Measurements from ENCODE around the gene CTNND2.
"Not testable (repeated sequence)": the region's sequence is repeated elsewhere in the genome, so short reads cannot be mapped to it uniquely, and the experiment has no call there.

Gene CTNND2

DNA sequence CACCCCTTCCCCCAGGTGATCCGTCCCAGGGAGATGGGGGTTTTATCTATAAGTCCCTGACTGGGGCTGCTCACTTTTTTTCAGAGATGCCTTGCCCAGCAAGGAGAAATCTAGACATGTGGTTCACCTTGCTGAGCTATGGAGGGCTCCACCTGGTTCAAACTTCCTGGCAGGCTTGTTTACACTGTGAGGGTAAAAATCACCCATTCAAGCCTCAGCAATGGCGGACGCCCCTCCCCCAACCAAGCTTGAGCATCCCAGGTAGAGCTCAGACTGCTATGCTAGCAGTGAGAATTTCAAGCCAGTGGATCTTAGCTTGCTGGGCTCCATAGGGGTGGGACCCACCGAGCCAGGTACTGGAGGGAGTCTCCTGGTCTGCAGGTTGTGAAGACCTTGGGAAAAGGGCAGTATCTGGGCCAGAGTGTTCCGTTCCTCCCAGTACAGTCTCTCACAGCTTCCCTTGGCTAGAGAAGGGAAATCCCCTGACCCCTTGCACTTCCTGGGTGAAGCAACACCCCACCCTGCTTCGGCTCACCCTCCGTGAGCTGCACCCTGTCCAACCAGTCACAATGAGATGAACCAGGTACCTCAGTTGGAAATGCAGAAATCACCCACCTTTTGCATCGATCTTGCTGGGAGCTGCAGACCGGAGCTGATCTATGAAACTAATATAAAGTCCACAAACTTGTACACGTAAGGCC lies 231.7 kb downstream of the CTNND2 start:
- no peak for DNase-seq (ENCODE audit: low read depth)

DNA sequence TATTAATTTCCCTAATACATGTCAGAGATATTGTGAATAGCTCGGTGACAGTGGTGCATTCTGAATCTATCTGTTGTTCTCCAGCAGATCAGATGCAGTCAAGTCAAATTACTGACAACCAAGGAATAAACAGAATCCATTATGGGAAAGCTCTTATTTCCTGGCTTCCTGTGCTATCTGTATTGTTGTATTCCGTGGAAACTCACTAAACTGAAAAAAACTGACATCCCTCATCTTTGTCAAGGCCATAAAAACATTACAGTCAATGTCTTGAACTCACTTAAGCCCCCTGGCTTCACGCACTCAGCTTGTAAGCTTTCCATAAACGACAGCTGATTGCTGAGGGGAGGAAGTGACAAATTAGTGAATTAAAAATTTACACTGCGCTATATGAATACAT lies 245.9 kb downstream of the CTNND2 start:
- no peak for DNase-seq (ENCODE audit: low read depth)

DNA sequence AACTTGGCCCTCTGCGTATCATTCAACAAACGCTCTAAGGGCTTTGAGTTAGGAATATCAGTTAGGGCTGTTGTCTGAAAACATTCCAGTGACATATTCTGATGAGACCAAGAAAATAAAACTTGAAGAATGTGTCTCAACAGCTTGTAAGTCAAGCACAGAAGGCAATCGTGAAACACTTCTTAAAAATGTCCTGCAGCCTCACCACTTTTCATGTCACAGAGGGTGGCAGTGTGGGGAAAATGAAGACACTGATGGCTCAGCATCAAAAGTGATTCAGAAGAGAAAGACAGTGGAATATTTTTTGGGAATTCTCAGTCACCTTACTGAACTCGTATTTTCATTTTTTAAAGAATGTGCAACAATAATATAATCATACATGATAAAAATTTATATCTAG lies 247.3 kb downstream of the CTNND2 start:
- no peak for DNase-seq (ENCODE audit: low read depth)

DNA sequence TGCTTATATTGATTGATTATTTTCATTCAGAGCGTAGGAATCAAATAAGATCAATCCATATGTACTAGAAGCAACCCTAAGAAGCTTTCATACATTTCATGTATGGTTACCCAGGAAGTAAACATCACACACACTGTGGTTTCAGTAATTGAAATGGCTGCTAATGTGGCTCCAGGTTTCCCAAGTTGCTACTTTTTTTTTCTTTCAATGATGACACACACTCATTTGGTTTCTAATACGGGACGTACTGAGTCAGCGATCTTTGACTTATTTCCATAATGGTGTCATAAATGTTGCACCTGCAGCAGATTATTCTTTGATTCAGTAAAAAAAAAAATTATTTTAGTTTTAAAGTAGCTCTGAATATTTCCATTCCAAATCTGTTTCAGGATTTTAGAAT lies 248.6 kb downstream of the CTNND2 start:
- no peak for DNase-seq (ENCODE audit: low read depth)

DNA sequence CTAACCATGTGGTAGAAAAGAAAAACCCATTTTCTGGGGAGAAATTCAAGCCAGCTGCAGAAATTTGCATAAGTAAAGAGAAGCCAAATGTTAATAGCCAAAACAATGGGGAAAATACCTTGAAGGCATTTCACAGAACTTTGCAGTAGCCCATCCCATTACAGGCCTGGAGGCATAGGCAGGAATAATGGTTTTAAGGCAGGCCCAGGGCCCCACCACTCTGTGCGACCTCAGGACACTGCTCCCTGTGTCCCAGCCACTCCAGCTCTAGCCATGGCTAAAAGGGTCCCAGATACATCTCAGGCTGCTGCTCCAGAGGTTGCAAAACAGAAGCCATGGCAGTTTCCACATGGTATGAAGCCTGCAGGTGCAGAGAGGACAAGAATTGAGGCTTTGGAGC lies 253.3 kb downstream of the CTNND2 start:
- no peak for DNase-seq (ENCODE audit: low read depth)

DNA sequence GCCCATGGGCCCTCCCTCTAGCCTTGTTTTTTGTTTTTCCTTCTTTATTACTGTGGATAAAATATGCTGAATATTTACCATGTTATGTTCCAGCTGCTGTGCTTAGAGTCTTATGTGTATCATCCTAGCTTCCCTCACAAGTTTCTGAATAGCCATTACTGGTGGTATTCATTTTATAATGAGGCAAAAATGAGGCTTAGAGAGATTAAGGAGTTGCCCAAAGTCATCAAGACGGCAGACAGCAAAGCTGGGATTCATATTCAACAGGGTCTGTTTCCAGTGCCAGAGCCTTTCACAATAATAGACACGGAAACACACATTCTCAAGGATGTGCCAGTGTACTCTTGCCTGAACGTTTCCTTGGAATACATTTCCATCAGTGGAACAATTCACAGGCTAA lies 258.1 kb downstream of the CTNND2 start:
- no peak for DNase-seq (ENCODE audit: low read depth)

DNA sequence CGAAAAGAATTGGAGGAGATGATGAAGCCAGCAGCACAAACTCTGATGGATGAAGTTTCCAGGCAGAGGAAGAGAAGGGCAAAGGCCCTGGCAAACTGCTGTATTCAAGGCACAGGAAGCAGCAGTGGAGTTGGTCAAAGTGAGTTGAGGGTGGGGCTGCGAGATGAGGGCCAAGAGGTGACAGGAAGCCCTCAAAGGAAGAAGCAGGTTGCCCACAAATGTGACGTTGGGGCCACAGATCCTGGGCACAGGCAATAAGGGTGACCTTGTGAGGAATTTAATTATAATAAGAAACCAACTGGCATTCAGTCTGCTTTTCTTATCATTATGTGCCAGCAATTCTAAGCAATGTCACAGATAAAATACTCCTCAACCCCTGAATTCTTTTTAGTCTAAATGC lies 261.8 kb downstream of the CTNND2 start:
- no peak for DNase-seq (ENCODE audit: low read depth)

DNA sequence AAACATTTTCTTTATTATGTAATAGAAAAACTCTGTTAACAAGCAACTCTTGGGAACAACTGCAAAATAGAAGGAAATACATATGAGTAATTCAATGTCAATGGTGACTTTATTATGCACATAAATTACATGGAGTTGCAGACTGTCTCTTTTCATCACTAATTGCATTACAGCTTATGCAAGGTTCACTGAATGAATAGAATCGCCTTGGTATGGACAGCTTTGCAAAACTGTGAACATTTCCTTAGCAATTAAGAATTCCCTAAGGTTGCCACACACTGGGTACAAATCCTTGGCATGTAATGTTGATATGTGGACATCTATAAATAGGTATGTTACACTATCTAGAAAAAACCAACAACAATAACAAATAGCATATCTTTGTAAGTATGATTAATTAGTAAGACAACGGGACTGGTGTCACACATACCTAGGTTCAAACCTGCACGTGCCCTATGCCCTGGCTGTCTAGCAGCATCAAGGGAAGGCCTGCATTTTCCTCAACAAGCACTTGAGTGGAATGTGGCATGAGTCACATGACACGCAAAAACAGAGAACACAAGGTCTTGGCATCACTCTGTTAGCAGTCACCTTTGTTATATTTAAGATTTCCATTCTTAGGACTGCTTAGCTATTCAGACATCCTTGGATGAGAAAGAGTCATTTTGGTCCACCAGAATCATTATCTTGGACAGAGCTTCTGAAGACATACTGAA lies 263.9 kb downstream of the CTNND2 start:
- no peak for DNase-seq (ENCODE audit: low read depth)

DNA sequence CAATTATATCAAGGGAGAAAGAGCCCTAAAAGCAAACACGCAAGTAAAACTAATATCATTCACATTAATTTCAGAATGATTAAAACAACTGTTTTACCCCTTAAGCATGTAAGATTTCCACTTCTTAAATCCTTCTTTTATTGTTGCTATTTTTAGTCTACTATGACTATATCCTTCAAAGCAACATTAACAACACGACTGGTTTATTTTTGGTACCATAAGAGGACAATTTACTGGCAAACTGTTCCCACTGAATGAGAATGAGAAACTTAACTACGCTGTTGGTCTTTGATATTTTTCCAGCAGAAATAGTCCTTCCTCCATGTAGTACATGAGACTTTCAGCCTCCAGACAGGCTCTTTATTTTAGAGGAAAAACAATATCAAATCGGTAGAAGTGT lies 281.5 kb downstream of the CTNND2 start:
- no peak for DNase-seq (ENCODE audit: low read depth)

DNA sequence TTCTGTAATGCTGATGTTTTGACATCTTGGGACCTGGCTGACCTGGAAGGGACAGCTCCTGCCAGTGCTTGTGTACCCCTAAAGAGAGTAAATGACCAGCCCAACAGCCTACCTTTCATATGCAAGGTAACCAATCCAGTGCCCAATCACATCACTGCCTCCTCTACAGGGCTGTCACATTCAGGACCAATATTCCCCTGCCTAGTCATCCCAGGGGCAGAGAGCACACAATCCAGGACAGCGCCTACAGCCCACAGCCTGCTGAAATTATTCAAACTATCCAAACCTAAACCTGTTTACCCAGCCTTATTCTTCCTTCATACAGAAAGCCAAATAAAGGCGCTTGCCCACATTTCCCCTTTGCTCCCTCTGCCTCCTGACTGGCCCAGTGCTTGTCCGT lies 284.1 kb downstream of the CTNND2 start:
- DNase-seq (ENCODE audit: low read depth) = no peak

DNA sequence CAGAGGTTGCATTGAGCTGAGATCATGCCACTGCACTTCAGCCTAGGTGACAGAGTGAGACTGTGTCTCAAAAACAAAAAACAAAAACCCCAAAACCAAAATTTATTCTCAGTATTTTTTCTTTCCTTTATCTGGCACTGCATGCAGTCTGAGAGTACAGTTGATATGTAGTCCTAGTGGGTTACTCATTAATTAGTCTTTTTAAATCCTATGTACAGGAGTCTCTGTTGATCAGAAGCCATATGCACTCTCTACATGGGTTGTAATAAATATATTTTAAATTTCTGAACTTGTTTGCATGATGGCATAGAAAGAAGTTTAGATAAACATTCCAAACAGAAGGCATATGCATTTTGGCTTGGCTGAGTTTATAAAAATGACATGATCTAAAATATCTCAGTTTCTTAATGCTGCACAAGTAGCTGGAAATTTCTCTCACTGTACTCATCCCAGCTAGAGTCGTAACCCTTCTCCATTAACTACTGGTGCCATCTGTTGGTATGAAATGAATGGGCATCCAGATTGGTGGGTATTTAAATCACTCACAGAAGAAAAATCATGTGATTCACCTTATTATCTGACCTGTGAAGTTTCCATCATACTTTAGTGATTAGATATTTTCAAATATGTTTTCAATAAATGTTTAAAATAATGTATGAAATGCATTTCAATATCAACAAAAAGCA lies 284.8 kb downstream of the CTNND2 start:
- DNase-seq (ENCODE audit: low read depth) = no peak

DNA sequence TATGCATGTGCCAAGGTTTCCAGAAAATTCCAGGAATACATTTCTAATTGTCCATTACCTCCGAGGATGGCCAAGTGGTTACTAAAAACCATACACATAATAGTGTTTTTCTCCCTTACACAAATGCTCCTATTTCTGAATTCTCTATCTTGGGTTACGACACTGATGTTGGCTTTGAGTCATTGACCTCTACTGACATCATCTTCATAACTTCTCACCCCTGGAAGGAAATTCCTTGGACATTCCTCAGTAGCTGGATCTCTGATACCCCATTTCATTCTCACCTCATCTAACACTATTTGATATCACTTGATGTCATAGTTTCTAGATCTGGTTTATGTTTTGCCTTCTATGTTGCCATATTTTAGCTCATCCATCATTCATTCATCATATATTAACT lies 287.2 kb downstream of the CTNND2 start:
- no peak for DNase-seq (ENCODE audit: low read depth)

DNA sequence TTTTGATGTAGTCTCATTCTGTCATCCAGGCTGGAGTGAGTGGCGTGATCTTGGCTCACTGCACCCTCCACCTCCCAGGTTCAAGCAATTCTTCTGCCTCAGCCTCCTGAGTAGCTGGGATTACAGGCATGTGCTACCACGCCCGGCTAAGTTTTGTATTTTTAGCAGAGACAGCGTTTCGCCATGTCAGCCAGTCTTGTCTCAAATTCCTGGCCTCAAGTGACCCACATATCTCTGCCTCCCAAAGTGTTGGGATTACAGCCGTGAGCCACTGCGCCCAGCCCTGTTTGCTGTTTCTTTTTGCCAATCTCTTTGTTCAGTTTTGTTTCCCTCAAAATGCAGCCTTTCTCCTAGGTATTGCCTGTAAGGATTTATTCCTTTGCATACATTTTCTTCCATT lies 287.6 kb downstream of the CTNND2 start:
- DNase-seq (ENCODE audit: low read depth) = not testable (repeated sequence)

DNA sequence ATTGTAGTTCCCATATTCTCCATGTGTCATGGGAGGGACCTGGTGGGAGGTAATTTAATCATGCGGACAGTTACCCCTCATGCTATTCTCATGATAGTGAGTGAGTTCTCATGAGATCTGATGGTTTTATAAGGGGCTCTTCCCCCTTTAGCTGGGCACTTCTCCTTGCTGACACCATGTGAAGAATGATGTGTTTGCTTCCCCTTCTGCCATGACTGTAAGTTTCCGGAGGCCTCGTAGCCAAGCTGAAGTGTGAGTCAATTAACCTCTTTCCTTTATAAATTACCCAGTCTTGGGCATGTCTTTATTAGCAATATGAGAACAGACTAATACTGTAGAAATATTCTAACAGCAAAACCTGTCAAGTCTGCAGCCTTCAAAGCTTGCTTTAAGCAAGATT lies 293.2 kb downstream of the CTNND2 start:
- no peak for DNase-seq (ENCODE audit: low read depth)

DNA sequence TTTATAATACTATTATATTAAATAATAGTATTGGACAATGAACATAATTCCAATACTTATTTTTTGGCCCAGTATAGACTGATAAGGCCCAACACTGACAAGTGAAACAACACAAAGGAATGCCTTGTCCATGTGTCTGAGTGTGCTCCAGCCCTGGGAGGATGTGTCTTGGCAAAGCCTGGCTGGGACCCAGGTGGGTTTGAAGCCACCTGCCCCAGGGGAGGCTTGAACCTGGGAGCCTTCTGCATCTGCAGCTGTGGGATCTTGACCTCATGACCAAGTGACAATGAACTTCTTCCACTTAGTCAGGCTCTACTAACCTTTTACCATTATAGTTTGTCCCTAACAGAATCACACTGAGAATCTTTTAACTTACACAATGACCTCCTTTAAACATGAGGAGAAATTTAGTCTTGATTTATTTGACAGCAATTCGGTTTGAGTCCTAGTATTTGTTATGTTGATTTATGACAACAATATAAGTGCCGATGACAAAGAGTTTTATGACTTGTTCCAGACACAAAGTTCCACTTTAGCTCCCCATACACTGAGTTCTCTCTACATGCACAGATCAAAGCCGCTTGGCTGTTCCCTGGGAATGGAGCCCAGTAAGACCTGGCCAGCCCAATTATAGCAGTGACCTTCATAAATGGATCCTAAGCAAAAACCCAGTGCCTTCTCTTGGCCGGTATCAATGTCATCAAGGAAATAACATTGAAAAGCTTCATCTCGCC lies 294.5 kb downstream of the CTNND2 start:
- DNase-seq (ENCODE audit: low read depth) = no peak

DNA sequence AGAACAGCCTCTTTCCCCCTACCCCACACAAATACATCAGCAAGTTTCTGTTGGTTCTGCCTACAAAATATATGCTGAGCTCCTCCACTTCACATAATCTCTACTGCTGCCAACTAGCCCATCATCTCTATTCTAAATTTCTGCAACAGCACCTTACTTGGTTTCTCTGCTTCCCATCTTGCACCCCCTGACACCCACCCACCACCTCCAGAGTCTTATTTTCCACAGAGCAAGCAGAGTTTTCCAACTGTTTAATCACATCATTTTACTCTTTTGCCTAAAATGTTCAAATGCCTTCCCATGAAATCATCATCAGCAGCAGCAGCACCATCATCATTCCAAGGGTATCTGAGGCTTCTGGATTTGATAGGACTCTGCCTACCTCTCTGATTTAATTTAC lies 295.7 kb downstream of the CTNND2 start:
- no peak for DNase-seq (ENCODE audit: low read depth)

DNA sequence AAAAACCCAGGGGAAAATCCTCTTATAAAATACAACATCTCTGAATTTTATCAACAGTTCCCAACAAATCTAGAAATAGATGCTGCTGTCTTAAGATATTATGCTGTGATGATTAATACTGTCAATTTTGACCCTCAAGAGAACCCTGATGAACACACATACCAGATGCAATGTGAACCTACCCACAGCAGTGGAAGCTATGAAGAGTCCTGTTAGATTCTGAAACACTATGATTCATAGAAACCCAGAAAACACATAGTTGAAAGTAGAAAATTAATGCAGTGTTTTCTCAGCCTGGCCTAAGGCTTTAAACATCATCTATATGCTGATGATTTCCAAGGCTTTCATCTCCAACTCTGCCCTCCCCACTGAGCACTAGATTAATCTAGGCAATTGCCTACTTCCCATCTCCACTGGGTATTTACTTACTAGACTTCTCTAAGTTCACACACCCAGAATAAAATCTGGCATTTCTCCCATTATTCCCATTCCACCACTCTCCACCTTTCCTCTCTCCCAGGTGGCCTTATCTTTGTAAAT lies 296.2 kb downstream of the CTNND2 start:
- no peak for DNase-seq (ENCODE audit: low read depth)

DNA sequence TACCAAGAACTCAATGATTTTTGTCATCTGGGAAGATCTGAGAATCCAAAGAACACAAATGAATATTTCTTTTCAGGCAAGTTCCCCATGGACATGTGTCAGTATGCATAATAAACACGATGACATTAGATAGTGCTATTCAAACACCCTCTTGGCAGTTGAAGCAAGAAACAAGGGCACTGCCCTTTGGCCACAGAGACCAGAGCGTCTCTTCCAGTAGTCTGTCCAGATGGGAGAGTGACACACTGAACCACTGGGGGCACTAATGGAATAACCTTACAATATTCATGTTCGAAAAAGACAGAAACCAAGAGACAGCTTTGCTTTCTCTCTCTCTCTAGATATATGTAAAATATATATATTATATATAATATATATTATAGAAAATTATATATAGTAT lies 301.9 kb downstream of the CTNND2 start:
- no peak for DNase-seq (ENCODE audit: low read depth)

DNA sequence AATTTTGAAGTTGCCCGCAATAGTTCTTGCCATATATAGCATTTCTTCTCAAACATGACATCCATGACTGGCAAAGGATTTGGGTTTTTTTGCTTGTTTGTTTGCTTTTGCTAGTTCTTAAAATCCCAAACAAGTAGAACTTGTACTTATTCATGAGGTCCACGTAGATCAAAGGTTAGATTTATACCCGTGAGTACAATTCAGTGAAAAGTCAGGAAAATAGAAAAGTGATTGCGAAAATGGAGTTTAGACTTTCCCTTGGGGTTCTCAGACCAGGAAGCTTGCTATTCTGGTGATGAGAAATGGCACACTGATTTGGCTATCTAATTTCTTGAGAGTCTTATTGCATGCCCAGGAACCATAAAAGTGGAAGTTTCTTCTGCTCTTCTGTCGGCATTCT lies 304.7 kb downstream of the CTNND2 start:
- no peak for DNase-seq (ENCODE audit: low read depth)

DNA sequence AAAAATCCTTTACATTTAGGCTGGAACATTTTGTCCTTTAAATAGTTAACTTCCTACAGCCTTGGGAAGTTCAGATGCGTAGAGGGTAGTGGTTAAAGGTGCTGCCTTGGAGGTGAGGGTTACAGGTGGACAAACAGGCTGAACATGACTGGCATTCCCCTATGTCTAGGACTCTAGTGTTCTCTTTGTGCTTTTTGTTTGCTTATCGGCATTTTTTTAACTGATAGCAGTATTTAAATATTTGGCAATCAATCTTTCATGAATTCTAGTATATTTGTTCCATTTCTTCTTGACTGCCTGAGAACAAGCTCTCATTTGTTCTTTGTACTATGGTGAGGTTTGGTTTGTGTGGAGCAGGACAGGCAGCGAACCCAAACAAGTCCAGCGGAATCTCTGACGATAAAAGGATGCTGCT lies 307.6 kb downstream of the CTNND2 start:
- DNase-seq (ENCODE audit: low read depth) = no peak

DNA sequence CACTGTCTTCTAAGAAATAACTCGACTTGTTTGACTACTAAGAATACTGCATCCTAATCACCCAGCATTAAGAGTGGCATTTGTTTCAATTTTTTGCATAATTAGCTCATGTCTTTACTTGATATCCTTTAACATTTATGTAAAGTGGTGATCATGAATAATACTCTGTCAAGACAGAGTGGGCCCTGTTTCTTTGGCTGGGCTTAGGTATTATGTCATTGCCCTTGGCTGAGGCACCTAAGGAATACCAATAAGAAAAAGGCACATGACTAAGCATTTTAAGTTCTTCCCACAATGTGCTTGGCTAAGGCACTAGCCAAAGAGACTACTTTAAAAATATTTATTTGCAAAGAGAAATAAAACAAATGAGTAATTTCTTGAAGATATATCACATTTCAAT lies 308.1 kb downstream of the CTNND2 start:
- DNase-seq (ENCODE audit: low read depth) = no peak

DNA sequence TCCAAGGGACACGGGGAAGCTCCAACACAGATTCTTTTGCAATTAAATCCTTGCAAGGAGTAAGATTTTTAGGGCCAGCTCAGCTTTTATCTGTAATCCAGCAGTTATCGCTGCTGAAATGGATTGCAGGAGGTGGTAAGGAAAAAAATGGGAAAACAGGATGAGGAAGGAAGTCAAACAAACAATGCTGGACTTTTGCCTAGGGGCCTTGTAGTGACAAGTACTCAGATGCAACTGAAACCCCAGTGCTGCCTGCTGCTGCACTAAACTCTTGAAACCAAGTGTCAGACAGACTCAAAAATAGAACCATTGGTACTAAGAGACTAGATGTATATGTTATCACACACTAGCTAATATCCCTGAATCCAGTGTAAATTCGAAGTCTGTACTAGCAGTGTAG lies 309.2 kb downstream of the CTNND2 start:
- no peak for DNase-seq (ENCODE audit: low read depth)

All from fibroblast of gingiva (primary cell).